Activated T-helper 1 cell treated with Interleukin-2 at 50 U/mL for 16 hours (primary cell): Measurements from ENCODE around the gene LPAR5.
"Not testable (repeated sequence)": the region's sequence is repeated elsewhere in the genome, so short reads cannot be mapped to it uniquely, and the experiment has no call there.

Experiments
- DNase-seq: peaks from one replicate; pipeline ENCODE4 v3.0.0-alpha.2; 2020; ENCODE audit warnings: low read depth

LPAR5 gene

GRCh38 chr12:6606331-6607131, 29.2 kb downstream of the LPAR5 start:
- DNase-seq = peak; percentile 44

DNA sequence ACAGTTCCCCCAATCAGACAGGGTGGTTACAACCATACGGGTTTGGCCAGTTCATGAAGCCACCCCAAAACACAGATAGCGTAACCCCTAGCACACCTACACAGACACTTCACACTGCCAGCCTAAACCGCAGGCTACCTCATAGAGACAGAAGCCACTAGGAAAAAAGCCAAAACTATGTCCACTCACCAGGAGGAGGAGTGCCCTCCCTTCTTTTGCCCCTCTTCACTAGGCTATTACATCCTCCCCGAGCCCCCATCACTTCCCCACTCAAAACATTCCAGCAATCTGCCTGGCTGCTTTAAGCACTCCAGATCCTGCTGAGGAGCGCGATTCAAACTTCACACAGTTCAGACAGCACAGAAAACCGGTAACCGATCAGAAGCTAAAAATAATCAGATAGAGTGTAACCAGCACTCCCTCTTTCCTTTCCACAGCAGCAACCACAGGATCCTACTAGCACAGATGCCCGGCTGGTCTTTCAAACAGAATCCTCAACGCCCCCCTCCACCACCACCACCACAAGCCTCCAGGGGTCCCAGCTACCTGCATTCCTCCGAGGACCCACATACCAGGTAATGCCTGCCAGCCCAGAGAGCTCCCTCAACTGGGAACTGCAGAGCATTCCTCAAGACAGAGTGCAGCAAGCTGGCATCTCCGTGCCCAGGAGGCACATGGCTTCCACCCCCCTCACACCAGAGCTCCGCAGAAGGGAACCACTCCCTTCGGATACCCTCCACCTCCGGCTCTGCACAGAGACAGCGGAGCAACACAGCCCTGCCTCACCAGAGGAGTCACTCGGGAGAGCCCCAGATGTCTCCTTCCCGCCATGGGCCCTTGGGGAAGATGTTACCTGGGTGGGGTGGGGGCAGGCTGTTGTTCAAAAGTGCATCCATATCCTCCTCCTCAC, 30.1 kb downstream of the LPAR5 start:
- DNase-seq = no peak

DNA sequence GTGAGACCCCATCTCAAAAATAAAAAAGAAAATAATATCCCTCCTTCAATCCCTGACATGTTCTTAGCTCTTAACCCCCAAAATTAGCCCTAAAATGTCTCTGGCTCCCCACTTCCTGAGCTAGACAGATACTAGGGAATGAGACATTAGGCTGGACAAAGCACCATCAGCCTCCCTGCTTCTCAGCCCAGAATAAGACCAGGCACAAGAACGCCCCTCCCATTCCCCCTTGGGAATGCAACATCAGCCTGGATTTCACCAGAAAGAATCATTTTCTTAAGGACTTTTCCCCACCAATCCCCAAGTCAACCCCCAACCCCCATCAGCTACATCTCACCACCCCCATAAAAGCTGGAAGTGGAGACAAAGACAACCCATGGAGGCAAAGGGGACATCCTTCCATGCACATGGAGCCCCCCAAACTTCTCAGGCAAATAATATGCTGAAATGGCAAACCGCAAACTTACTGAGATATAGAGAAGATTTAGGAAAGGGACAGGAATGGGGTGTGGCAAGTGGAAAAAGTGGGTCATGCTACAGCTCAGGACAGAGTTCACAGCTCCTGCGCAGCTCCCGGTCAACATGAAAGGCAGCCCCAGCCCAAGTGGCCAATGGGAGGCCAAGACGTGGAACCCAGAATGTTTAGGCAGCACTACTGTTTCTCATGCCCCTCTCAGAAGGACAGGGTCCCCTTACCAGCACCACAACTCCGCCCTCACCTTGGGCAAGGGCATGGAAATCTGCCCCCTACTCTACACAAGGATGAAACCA, 31.3 kb downstream of the LPAR5 start:
- DNase-seq = no peak

GRCh38 chr12:6603095-6603567, 32.6 kb downstream of the LPAR5 start:
- no peak for DNase-seq

DNA sequence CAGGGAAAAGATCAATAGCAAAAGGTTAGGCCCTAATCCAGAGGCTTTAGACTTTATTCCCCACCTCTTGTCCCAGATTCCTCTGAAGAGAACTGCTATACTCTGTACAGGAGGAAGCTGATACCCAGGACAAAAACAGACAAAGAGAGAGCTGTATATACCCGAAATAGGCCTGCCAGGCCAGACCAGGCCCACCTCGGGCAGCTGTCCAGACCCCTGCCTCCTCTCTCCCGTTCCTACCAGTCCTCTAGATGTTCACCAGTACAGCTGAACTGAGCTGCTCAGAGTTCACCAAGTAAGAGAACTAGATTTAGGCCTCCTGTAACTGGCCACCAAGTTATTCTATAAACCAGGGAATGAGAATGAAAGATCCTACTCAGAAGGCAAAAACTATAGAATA, 33.2 kb downstream of the LPAR5 start:
- no peak for DNase-seq

DNA sequence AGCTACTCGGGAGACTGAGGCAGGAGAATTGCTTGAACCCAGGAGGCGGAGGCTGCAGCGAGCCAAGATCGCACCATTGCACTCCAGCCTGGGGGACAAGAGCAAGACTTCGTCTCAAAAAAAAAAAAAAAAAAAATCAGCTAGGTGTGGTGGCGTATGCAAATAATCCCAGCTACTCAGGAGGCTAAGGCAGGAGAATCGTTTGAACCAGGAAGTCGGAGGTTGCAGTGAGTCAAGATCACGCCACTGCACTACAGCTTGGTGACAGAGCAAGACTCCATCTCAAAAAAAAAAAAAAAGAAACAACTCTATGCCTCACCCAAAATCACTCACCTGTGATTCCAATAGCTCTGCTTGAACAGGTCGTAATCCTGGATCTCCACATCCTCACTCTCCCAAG, 40.1 kb downstream of the LPAR5 start:
- DNase-seq = not testable (repeated sequence)

GRCh38 chr12:6592087-6592486, 43.7 kb downstream of the LPAR5 start:
- no peak for DNase-seq

- DNase-seq = not testable (repeated sequence)
Measured at GRCh38 chr12:6586569-6586968, 49.2 kb downstream of the LPAR5 start.

DNA sequence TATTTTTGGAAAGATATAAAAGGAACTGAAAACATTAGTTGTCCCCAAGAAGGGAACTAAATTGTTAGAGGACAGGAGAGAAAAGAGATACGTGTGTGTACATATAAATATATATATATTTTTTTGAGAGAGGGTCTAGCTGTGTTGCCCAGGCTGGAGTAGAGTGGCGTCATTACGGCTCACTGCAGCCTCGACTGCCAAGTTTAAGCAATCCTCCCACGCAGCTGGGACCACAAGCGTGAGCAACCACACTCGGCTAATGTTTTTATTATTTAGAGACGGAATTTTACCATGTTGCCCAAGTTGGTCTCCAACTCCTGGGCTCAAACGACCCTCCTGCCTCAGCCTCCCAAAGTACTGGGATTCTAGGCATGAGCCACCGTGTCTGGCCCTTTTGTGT, 51.5 kb downstream of the LPAR5 start:
- no peak for DNase-seq

DNA sequence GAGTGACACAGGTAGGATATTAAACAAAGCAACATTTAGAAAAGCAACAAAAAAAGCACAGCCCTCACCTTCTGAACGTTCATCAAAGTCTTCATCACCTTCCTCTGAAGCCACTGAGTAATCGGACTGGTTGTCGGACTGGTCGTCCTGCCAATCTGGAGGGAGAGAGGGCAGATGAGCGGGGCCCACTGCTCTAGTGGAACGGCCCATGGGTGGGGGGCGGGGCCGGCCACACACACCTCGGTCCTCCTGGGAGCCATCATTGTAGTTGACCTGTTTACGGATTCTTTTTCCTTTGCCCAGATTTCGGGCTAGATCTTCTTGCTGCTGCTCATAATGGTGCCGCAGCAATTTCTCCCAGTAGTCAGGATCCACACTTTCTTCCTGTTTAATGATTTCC, 52.8 kb downstream of the LPAR5 start:
- DNase-seq = no peak

DNA sequence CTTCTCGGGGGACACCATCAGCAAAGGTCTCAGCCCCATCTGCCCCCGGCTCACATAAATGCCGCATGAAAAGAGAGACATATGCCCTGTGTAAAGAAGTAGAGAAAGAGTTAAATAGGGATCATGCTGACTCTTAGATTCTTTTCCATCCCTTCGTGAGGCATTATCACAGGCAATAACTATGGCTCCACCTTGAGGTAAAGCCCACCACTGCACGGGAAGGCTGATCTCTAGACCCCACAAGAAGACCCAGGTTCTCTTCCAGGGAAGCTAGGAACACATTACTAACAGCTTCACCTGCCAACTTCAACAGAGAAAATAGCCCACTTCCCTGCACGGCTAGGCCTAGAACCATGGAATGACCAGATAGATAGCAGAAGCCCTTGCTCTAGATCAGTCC, 53.6 kb downstream of the LPAR5 start:
- no peak for DNase-seq

- no peak for DNase-seq
Measured at GRCh38 chr12:6575648-6576047, 60.1 kb downstream of the LPAR5 start.

GRCh38 chr12:6574576-6575295, 61.0 kb downstream of the LPAR5 start:
- no peak for DNase-seq

DNA sequence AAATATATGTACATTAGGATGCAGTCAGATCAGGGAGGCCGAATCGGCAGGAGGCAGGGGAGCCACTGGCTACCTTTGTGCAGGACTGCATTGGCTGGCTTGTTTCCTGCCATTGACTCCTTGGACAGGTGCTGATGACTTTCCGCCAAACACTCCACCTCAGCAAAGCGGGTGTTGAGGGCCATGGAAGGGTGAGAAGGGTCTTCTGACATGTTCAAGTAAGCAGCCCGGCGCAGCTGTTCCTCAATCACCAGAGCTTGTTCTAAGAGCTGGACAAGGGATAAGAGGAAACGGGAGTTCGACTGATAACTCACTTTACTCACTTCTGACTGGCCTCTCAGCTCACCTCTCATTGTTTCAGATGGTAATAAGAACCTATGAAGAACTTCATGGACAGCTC, 62.8 kb downstream of the LPAR5 start:
- no peak for DNase-seq

GRCh38 chr12:6570264-6570887, 65.4 kb downstream of the LPAR5 start:
- DNase-seq = no peak

DNA sequence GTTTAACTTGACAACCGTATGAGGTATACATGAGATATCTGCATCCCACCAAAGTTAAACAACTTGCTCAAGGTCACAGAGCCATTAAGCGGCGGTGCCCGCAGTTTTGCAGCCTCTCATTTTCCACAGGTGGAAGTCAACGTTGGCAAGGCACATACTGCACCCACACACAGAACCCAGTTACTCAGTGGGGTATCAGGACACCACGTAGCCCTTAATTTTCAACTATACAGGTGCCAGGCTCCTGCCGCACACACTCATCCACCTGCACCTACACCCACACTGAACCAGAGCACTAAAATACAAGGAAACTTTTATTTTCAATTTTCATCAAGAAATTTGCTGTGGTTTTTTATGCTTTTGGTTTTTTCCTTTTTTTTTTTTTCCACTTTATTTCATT, 66.0 kb downstream of the LPAR5 start:
- DNase-seq = no peak

GRCh38 chr12:6569312-6569711, 66.4 kb downstream of the LPAR5 start:
- no peak for DNase-seq
